OCI-LY3 (cell line): Measurements from ENCODE around the gene MUC4.

Experiments
- H2AFZ ChIP-seq: fragments of 200-600, 300-600 bp; shearing (Covaris generic); 2 replicates; pipeline ENCODE4 v1.6.0; 2014; ENCODE audit warnings: antibody characterized with exemption, low read depth, low read length
- H3K27ac ChIP-seq: fragments of 200-600, 300-600 bp; sonication (generic); 2 replicates; pipeline ENCODE4 v1.5.1; 2014; ENCODE audit warnings: mild to moderate bottlenecking, low read length, moderate library complexity, mixed read lengths
- H3K27me3 ChIP-seq: fragments of 200-600, 300-600 bp; sonication (generic); 2 replicates; pipeline ENCODE4 v1.6.1; 2014; ENCODE audit warnings: low read depth, low read length, mixed read lengths
- H3K36me3 ChIP-seq: fragments of 200-600, 300-600 bp; sonication (generic); replicated peaks from 2 replicates; pipeline ENCODE3; 2014; ENCODE audit warnings: low read depth, low read length, mixed read lengths
- H3K4me1 ChIP-seq: fragments of 300-600, 200-600 bp; sonication (generic); 2 replicates; pipeline ENCODE4 v1.6.1; 2014; ENCODE audit warnings: low read length, mixed read lengths
- H3K4me2 ChIP-seq: fragments of 200-600, 300-600 bp; sonication (generic); 2 replicates; pipeline ENCODE4 v1.6.1; 2014; ENCODE audit warnings: low read length, mixed read lengths
- H3K4me3 ChIP-seq: fragments of 300-600, 200-600 bp; sonication (generic); 2 replicates; pipeline ENCODE4 v1.5.1; 2014; ENCODE audit warnings: antibody characterized with exemption, mild to moderate bottlenecking, low read length, moderate library complexity
- H3K79me2 ChIP-seq: fragments of 300-600, 200-600 bp; shearing (Covaris generic); 2 replicates; pipeline ENCODE4 v1.6.1; 2014; ENCODE audit warnings: mild to moderate bottlenecking, low read length, mixed read lengths
- H3K9ac ChIP-seq: fragments of 300-600, 200-600 bp; shearing (Covaris generic); 2 replicates; pipeline ENCODE4 v1.6.0; 2014; ENCODE audit warnings: mild to moderate bottlenecking, low read length, moderate library complexity
- H3K9me3 ChIP-seq: fragments of 200-600, 300-600 bp; shearing (Covaris generic); 2 replicates; pipeline ENCODE4 v1.6.1; 2014; ENCODE audit warnings: low read length, mixed read lengths; ENCODE audit not compliant: insufficient read depth
- H4K20me1 ChIP-seq: fragments of 200-600, 300-600 bp; sonication (generic); 2 replicates; pipeline ENCODE4 v1.6.1; 2016; ENCODE audit warnings: low read length, mixed read lengths; ENCODE audit not compliant: insufficient read depth
- CTCF ChIP-seq: fragments of 200-600, 300-600 bp; sonication (generic); IDR thresholded peaks from 2 replicates; pipeline ENCODE4 v1.5.1; 2014; ENCODE audit warnings: antibody characterized with exemption, low read length, low read depth
- EZH2phosphoT487 ChIP-seq: fragments of 200-600 bp; shearing (Covaris generic); IDR thresholded peaks from 2 replicates; pipeline ENCODE4 v1.6.1; 2018; ENCODE audit warnings: antibody characterized with exemption, mixed run types, low read depth

Gene MUC4

GRCh38 chr3:195813916-195814640, 2.3 kb upstream of the MUC4 start:
- Histone ChIP-seq H3K4me3 (no peak overlapping the region), H3K79me2 (no peaks in the 10 kb centered on the region), H3K4me1 (no peaks in the 10 kb centered on the region), H3K27ac (no peak overlapping the region), H3K27me3 (peaks cover 2% of the 10 kb centered on the region; the same call in 1 of the 2 replicates), H3K9me3 (no peaks in the 10 kb centered on the region), H2AFZ (no peak overlapping the region), H3K36me3 (no peaks in the 10 kb centered on the region), H3K4me2 (no peak overlapping the region), H4K20me1 (no peaks in the 10 kb centered on the region), H3K9ac (no peak overlapping the region)
- no peak for TF ChIP-seq EZH2phosphoT487
- TF ChIP-seq CTCF: no peak

- H2AFZ ChIP-seq: no peak overlapping the region
- H3K27ac ChIP-seq: no peak overlapping the region
- peaks cover 2% of the 10 kb centered on the region; the same call in 1 of the 2 replicates for H3K27me3 ChIP-seq
- no peak overlapping the region for H3K4me2 ChIP-seq
- no peaks in the 10 kb centered on the region for H3K79me2 ChIP-seq
- no peak overlapping the region for H3K9ac ChIP-seq
- no peak for TF ChIP-seq CTCF
- TF ChIP-seq EZH2phosphoT487: no peak
- H3K9me3 ChIP-seq: no peaks in the 10 kb centered on the region
- H4K20me1 ChIP-seq: no peaks in the 10 kb centered on the region
- no peaks in the 10 kb centered on the region for H3K36me3 ChIP-seq
- H3K4me1 ChIP-seq: no peaks in the 10 kb centered on the region
- H3K4me3 ChIP-seq: no peak overlapping the region
Observed at GRCh38 chr3:195812366-195812765, 637 bp upstream of the MUC4 start.

DNA sequence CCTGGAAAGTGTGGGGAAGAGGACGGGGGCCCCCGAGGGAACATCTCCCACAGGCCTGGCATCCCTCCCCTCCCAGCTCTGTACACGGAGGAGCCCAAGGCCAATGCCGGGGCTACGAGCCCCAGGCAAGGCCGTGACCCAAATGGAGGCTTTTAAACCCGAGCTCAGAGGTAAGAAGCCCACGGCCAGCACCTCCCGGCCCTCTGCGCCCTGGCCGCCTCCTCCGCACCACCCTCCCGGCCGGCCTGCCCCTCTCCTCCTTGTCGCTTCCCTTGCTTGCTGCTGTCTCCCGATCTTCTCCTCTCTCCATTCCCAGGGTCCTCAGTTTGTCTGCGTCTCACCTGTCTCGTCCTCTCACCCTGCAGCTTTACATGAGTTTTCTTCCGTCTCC, 1.3 kb downstream of the MUC4 start:
- no peak overlapping the region for H3K4me2 ChIP-seq
- H2AFZ ChIP-seq: no peak overlapping the region
- H3K79me2 ChIP-seq: no peaks in the 10 kb centered on the region

More for the DNA sequence above, 1.3 kb downstream of the MUC4 start:
- no peak for TF ChIP-seq EZH2phosphoT487
- no peak for TF ChIP-seq CTCF
- H4K20me1 ChIP-seq: no peaks in the 10 kb centered on the region
- no peaks in the 10 kb centered on the region for H3K4me1 ChIP-seq
- H3K9me3 ChIP-seq: no peaks in the 10 kb centered on the region
- H3K27me3 ChIP-seq: peaks cover 2% of the 10 kb centered on the region; the same call in 1 of the 2 replicates
- no peaks in the 10 kb centered on the region for H3K36me3 ChIP-seq
- no peak overlapping the region for H3K9ac ChIP-seq
- no peak overlapping the region for H3K4me3 ChIP-seq
- no peak overlapping the region for H3K27ac ChIP-seq
